ENCODE measurements around the gene ZNHIT2. TPM values are rescaled to one million over a fixed set of nuclear protein-coding genes. Genes with fewer than 3 reads are reported as not detected.

ZNHIT2 gene
- total RNA-seq, 2 donors from 2014 or later = 18.7 to 33.9 TPM

- intact Hi-C loops (cut with DNase I) = no loop called here
- peaks cover 54% of the 10 kb centered on the region for H3K4me1 ChIP-seq
- no peak overlapping the region for H3K27ac ChIP-seq
- H3K36me3 ChIP-seq (replicated peaks in 1 of 2; ENCODE audit: insufficient read depth in 1 of 2, low read depth in 2 of 2) = peaks cover 0 to 7% of the 10 kb centered on the region in 2 donors
- no peak overlapping the region for H3K4me3 ChIP-seq
- DNase-seq (peak in 1 of 4 donors; percentile 5), ATAC-seq (no peak)
- TF ChIP-seq POLR2A (IDR thresholded peaks at IDR 0.05) (no peak), CTCF (IDR thresholded peaks at IDR 0.05) (no peak)
- no peaks in the 10 kb centered on the region for H3K9me3 ChIP-seq
- H3K27me3 ChIP-seq = no peaks in the 10 kb centered on the region
- WGBS, 2 donors = 83 to 84% methylated on average over 20 to 33 of the region's 36 CpGs
These were observed 8.0 kb downstream of the ZNHIT2 start for GRCh38 chr11:65109231-65110198.

GRCh38 chr11:65108469-65109123, 8.9 kb downstream of the ZNHIT2 start:
- peaks cover 54% of the 10 kb centered on the region for H3K4me1 ChIP-seq
- H3K27ac ChIP-seq = no peak overlapping the region
- no peak for DNase-seq
- H3K4me3 ChIP-seq = no peak overlapping the region
- WGBS, 2 donors = 91 to 94% methylated on average over 9 to 23 of the region's 38 CpGs
- no peaks in the 10 kb centered on the region for H3K9me3 ChIP-seq
- TF ChIP-seq POLR2A (IDR thresholded peaks at IDR 0.05) (no peak), CTCF (IDR thresholded peaks at IDR 0.05) (no peak)
- H3K27me3 ChIP-seq = no peaks in the 10 kb centered on the region
- peaks cover 0 to 7% of the 10 kb centered on the region in 2 donors for H3K36me3 ChIP-seq (replicated peaks in 1 of 2; ENCODE audit: insufficient read depth in 1 of 2, low read depth in 2 of 2)
- intact Hi-C loops (cut with DNase I) = no loop called here
- no peak for ATAC-seq

GRCh38 chr11:65107751-65108468, 9.6 kb downstream of the ZNHIT2 start:
- H3K27me3 ChIP-seq = no peaks in the 10 kb centered on the region
- no peaks in the 10 kb centered on the region for H3K9me3 ChIP-seq
- no peak overlapping the region for H3K4me3 ChIP-seq
- intact Hi-C loops (cut with DNase I) = no loop called here
- no peak overlapping the region for H3K27ac ChIP-seq
- peaks cover 0 to 7% of the 10 kb centered on the region in 2 donors for H3K36me3 ChIP-seq (replicated peaks in 1 of 2; ENCODE audit: insufficient read depth in 1 of 2, low read depth in 2 of 2)
- peaks cover 54% of the 10 kb centered on the region for H3K4me1 ChIP-seq
- ATAC-seq (no peak), DNase-seq (no peak)
- TF ChIP-seq CTCF (IDR thresholded peaks at IDR 0.05) (no peak), POLR2A (IDR thresholded peaks at IDR 0.05) (no peak)
- WGBS, 2 donors = 94 to 97% methylated on average over 31 to 43 of the region's 52 CpGs

DNA sequence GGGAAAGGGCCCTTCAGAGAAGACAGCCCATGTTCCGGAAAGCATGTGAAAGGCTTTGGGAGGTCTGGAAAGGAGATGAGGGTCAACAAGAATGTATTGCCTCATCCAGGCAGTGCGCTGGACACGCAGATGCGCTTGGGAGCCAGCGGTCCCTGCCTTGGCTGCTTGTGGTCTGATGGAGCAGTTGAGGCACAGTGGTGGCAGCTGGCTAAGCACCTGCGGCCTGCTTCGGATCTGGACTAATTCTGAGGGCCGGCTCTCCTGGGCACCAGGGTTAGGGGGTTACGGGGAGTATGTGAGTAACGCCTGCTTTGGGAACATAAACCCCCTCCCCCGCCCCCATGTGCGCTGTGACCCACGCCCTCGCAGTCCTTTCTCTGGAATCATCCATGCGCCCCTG, 10.4 kb downstream of the ZNHIT2 start:
- intact Hi-C loops (cut with DNase I) = no loop called here
- Histone ChIP-seq H3K27ac (no peak overlapping the region), H3K27me3 (no peaks in the 10 kb centered on the region), H3K9me3 (no peaks in the 10 kb centered on the region), H3K4me3 (no peak overlapping the region), H3K36me3 (replicated peaks in 1 of 2; ENCODE audit: insufficient read depth in 1 of 2, low read depth in 2 of 2) (peaks cover 0 to 7% of the 10 kb centered on the region in 2 donors), H3K4me1 (peaks cover 54% of the 10 kb centered on the region)
- DNase-seq = no peak
- TF ChIP-seq CTCF (IDR thresholded peaks at IDR 0.05) (no peak), POLR2A (IDR thresholded peaks at IDR 0.05) (no peak)
- ATAC-seq = no peak
- 91 to 93% methylated on average over 8 to 14 of the region's 15 CpGs for WGBS, 2 donors
